Duodenal mucosa (tissue), 2 donors: ENCODE data around the gene LIN28B.

Source experiments
- H3K27ac ChIP-seq: one replicate; pipeline ENCODE4 v1.7.0; 2013; ENCODE audit warnings: low read depth, low read length
- H3K27me3 ChIP-seq, 2 donors: one replicate each; pipeline ENCODE4 v1.7.0; 2013; ENCODE audit warnings: low read length in 2 of 2, control low read depth in 1 of 2; ENCODE audit not compliant: insufficient read depth in 2 of 2, control insufficient read depth in 1 of 2
- H3K36me3 ChIP-seq, 2 donors: one replicate each; pipeline ENCODE4 v1.7.0; 2013; ENCODE audit warnings: low read length in 2 of 2, control low read depth in 1 of 2; ENCODE audit not compliant: insufficient read depth in 2 of 2, control insufficient read depth in 1 of 2
- H3K4me1 ChIP-seq, 2 donors: one replicate each; pipeline ENCODE4 v1.7.0; 2013; ENCODE audit warnings: low read length in 2 of 2, control low read depth in 1 of 2; ENCODE audit not compliant: insufficient read depth in 2 of 2, control insufficient read depth in 1 of 2
- H3K4me3 ChIP-seq, 2 donors: one replicate each; pipeline ENCODE4 v1.7.0; 2013; ENCODE audit warnings: low read length in 2 of 2, low read depth in 1 of 2
- H3K9ac ChIP-seq, 2 donors: one replicate each; pipeline ENCODE4 v1.7.0; 2013; ENCODE audit warnings: low read length in 2 of 2, low read depth in 1 of 2
- H3K9me3 ChIP-seq, 2 donors: one replicate each; pipeline ENCODE4 v1.7.0; 2013; ENCODE audit warnings: low read length in 2 of 2, control low read depth in 1 of 2; ENCODE audit not compliant: control insufficient read depth in 1 of 2

Gene LIN28B

GRCh38 chr6:105120570-105120969, 163.7 kb downstream of the LIN28B start:
- Histone ChIP-seq H3K27ac (no peak overlapping the region), H3K27me3 (no peaks in the 10 kb centered on the region), H3K9me3 (no peaks in the 10 kb centered on the region), H3K4me3 (no peak overlapping the region), H3K9ac (no peak overlapping the region), H3K36me3 (no peaks in the 10 kb centered on the region), H3K4me1 (peaks cover 0 to 7% of the 10 kb centered on the region in 2 donors)

GRCh38 chr6:105121981-105122380, 165.1 kb downstream of the LIN28B start:
- H3K9ac ChIP-seq: no peak overlapping the region
- no peaks in the 10 kb centered on the region for H3K36me3 ChIP-seq
- no peaks in the 10 kb centered on the region for H3K9me3 ChIP-seq
- H3K27ac ChIP-seq: no peak overlapping the region
- peaks cover 0 to 7% of the 10 kb centered on the region in 2 donors for H3K4me1 ChIP-seq
- H3K27me3 ChIP-seq: no peaks in the 10 kb centered on the region
- no peak overlapping the region for H3K4me3 ChIP-seq

- Histone ChIP-seq H3K27ac (no peak overlapping the region), H3K4me3 (no peak overlapping the region), H3K9me3 (no peaks in the 10 kb centered on the region), H3K9ac (no peak overlapping the region), H3K27me3 (no peaks in the 10 kb centered on the region), H3K36me3 (no peaks in the 10 kb centered on the region), H3K4me1 (peaks cover 0 to 7% of the 10 kb centered on the region in 2 donors)
Measured at GRCh38 chr6:105122717-105123116, 165.8 kb downstream of the LIN28B start.
